GM18526 (cell line): ENCODE measurements around the gene TALDO1.
A peak's percentile ranks its signal among the peaks of the same experiment; 100 is the strongest.

Experiments
- POLR2A ChIP-seq: IDR thresholded peaks from 3 replicates; pipeline ENCODE4 v1.6.1; 2011; ENCODE audit not compliant: insufficient read length; ENCODE audit errors: extremely low read depth

TALDO1 gene

GRCh38 chr11:802693-803466 lies 55.6 kb downstream of the TALDO1 start:
- no peak for TF ChIP-seq POLR2A

GRCh38 chr11:803467-803742 lies 56.1 kb downstream of the TALDO1 start:
- TF ChIP-seq POLR2A: no peak

- no peak for TF ChIP-seq POLR2A
Observed at GRCh38 chr11:803770-804598, 56.7 kb downstream of the TALDO1 start.

GRCh38 chr11:804599-804964 lies 57.3 kb downstream of the TALDO1 start:
- no peak for TF ChIP-seq POLR2A

GRCh38 chr11:808427-809286 lies 61.4 kb downstream of the TALDO1 start:
- no peak for TF ChIP-seq POLR2A

- peak; percentile 93 for TF ChIP-seq POLR2A
Observed at GRCh38 chr11:809287-810039, 62.2 kb downstream of the TALDO1 start, which contains the start of gene RPLP2. RPLP2 (plus strand) TSS chr11:809967; CDS start chr11:810235, 268 bp downstream.

- TF ChIP-seq POLR2A: no peak
Observed at GRCh38 chr11:810040-810567, 62.8 kb downstream of the TALDO1 start.

- TF ChIP-seq POLR2A: no peak
Observed at GRCh38 chr11:811446-812245, 64.4 kb downstream of the TALDO1 start.

GRCh38 chr11:812390-812789 lies 65.1 kb downstream of the TALDO1 start:
- no peak for TF ChIP-seq POLR2A

- TF ChIP-seq POLR2A: no peak
Observed at GRCh38 chr11:813072-813455, 65.8 kb downstream of the TALDO1 start.

GRCh38 chr11:813456-814096 lies 66.3 kb downstream of the TALDO1 start:
- peak; percentile 39 for TF ChIP-seq POLR2A
